Stomach (tissue), 4 donors: ENCODE measurements around the gene CUL7.

Source experiments
- CTCF ChIP-seq, 7 experiments: fragments of 450-650 bp in 4 of 7; fragments of 200-600 bp in 3 of 7; sonication (generic) in 3 of 7; IDR thresholded peaks; one replicate each; pipeline ENCODE4 v1.5.1; 2016 to 2019; ENCODE audit warnings: antibody characterized with exemption in 7 of 7, control low read depth in 2 of 7, mild to moderate bottlenecking in 1 of 7
- EP300 ChIP-seq: sonication (generic); formaldehyde crosslinking; IDR thresholded peaks from one replicate; pipeline ENCODE4 v1.6.1; 2017; ENCODE audit warnings: antibody characterized with exemption
- POLR2A ChIP-seq, 4 donors: fragments of 450-650 bp; IDR thresholded peaks; one replicate each; pipeline ENCODE4 v1.6.1; 2016; ENCODE audit warnings: antibody characterized with exemption in 4 of 4, control low read depth in 2 of 4, mild to moderate bottlenecking in 1 of 4, moderate library complexity in 1 of 4
- POLR2AphosphoS5 ChIP-seq, 3 donors: sonication (generic); formaldehyde crosslinking; IDR thresholded peaks; one replicate each; pipeline ENCODE4 v1.6.1; 2016; ENCODE audit warnings: antibody characterized with exemption in 3 of 3

GRCh38 chr6:43086022-43086658 is 32.5 kb upstream of the CUL7 start:
- no peak for TF ChIP-seq CTCF (IDR thresholded peaks at IDR 0.05)
- TF ChIP-seq POLR2A (IDR thresholded peaks at IDR 0.05): no peak
- TF ChIP-seq POLR2AphosphoS5 (IDR thresholded peaks at IDR 0.05): no peak
- no peak for TF ChIP-seq EP300
